Lower lobe of right lung (tissue), 2 donors: ENCODE results near the gene MICAL2. TPM values are rescaled to one million over a fixed set of nuclear protein-coding genes. Genes with fewer than 3 reads are reported as not detected.

Source experiments
- ATAC-seq, 2 donors: fragments of 200-7000 bp; cut with Tn5 transposase; one replicate each; pipeline ENCODE4 v1.9.1; 2020 to 2022; ENCODE audit warnings: mild to moderate bottlenecking in 2 of 2, moderate library complexity in 2 of 2
- DNase-seq: peaks from one replicate; pipeline ENCODE4 v3.0.0-alpha.2; 2020
- H3K27ac ChIP-seq: fragments of 200-600 bp; one replicate; pipeline ENCODE4 v1.8.0; 2022
- H3K27me3 ChIP-seq: fragments of 200-600 bp; one replicate; pipeline ENCODE4 v1.8.0; 2022; ENCODE audit warnings: low read depth
- H3K36me3 ChIP-seq: fragments of 200-600 bp; one replicate; pipeline ENCODE4 v1.8.0; 2022; ENCODE audit warnings: mild to moderate bottlenecking
- H3K4me1 ChIP-seq: fragments of 200-600 bp; one replicate; pipeline ENCODE4 v1.8.0; 2022
- H3K4me3 ChIP-seq: fragments of 200-600 bp; one replicate; pipeline ENCODE4 v1.8.0; 2022; ENCODE audit warnings: mild to moderate bottlenecking
- H3K9me3 ChIP-seq: fragments of 200-600 bp; one replicate; pipeline ENCODE4 v1.8.0; 2022
- intact Hi-C: fragments of 100-400 bp; cut with DNase I; formaldehyde crosslinking; loops from one replicate; pipeline ENCODE4 v1.11.0; 2022
- total RNA-seq: library from RNA; stranded (reverse); fragmentation: NEBNext Ultra II Directional; extraction: Animal tissue kit (Norgen Biotek cat#: 25700); gene quantifications from one replicate; pipeline ENCODE4 v1.2.1, GENCODE V29; 2021
- TF ChIP-seq, protein P1 (sequence below): fragments of 200-600 bp; IDR thresholded peaks from one replicate; pipeline ENCODE4 v1.8.0; 2022; ENCODE audit warnings: antibody characterized with exemption, mild to moderate bottlenecking
- donor health status: DM: no; HTN: yes; CAD: no; lungs with severe emphysema.

The MICAL2 gene
- total RNA-seq, 1 donor from 2014 or later, result 127 TPM

DNA sequence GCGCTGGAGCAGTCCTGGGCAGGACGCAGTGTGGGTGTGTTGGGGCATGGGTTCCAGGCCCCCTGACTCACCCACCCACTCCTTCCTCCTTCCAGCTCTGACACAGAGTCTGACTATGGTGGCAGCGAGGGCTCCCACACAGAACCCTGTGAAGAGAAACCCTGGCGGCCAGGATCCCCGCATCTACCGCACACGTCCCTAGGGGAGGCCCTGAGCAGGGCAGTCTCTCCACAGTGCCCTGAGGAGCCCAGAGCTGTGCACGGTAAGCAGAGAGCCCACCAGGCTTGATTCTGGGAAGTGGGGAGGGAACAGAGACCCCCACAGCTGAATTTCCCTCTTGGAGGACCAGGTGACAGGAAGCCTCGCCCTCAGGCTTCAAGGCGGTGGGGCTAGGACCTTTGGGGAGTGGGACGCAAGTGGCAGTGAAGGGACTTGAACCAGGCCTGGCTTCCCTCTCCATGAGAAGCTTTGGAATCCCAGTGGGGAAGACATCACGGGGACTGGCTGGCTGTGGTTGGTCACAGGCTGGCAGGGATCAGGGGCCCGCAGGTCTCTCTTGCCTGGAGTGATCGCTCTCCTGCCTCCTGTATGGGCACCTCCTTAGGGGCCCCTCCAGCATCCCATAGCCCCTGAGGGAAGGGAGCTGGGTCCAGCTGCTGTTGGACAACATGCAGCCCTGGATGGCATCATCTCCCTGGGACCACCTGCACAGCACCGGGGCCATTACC lies 170.6 kb downstream of the MICAL2 start:
- TF ChIP-seq, protein P1, sequence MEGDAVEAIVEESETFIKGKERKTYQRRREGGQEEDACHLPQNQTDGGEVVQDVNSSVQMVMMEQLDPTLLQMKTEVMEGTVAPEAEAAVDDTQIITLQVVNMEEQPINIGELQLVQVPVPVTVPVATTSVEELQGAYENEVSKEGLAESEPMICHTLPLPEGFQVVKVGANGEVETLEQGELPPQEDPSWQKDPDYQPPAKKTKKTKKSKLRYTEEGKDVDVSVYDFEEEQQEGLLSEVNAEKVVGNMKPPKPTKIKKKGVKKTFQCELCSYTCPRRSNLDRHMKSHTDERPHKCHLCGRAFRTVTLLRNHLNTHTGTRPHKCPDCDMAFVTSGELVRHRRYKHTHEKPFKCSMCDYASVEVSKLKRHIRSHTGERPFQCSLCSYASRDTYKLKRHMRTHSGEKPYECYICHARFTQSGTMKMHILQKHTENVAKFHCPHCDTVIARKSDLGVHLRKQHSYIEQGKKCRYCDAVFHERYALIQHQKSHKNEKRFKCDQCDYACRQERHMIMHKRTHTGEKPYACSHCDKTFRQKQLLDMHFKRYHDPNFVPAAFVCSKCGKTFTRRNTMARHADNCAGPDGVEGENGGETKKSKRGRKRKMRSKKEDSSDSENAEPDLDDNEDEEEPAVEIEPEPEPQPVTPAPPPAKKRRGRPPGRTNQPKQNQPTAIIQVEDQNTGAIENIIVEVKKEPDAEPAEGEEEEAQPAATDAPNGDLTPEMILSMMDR, result no peak
- H3K4me1 ChIP-seq, result peaks cover 17% of the 10 kb centered on the region
- no peaks in the 10 kb centered on the region for H3K36me3 ChIP-seq
- no peaks in the 10 kb centered on the region for H3K27me3 ChIP-seq
- no peak overlapping the region for H3K27ac ChIP-seq
- intact Hi-C loops, result loop anchor here (10.0 kb wide), 1 partner anchor 236 kb away; no protein-coding TSS in a partner anchor
- ATAC-seq, result peak; percentile 16 to 39
- no peak for DNase-seq
- no peak overlapping the region for H3K4me3 ChIP-seq
- H3K9me3 ChIP-seq, result no peaks in the 10 kb centered on the region

DNA sequence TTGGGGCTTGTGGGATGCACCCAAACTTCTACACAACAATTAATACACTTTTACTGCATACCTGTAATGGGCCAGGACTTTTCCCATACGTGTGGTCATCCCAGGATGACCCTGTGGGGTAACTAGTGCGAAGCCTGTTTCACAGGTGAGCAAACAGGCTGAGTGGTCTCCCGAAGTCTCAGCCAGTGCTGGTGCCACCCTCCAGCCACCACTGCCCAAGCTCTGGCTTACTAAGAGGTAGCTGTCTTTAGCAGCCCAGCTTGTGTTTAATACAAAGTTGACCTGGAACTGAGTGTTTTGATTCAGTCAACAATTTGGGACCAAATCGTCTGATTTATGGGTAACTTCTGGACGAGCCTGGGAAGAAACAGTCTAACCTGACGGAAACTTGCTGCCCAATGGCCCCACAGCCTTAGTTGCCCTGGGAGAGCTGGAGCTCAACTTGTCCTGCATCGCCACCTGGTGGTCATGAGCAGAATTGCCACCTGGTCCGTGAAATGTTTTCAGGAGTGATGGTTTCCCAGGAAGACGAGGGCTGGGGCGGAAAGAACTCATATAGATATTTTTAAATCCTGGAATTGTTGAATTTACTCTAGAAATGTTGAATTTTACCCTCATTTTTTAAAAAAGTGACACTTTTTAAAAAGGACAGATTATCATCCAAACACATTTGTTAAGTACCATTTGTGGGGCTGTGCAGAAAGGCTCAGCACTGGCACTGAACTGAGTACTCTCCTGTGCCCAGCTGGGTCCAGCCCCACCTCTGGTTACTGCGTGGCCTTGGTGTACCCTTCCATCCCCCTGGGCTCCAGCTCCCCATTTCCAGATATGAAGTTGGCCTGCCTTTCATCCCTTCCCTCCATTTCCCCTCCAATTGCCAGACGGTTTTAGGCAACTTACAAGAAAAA lies 171.4 kb downstream of the MICAL2 start:
- peaks cover 23% of the 10 kb centered on the region for H3K4me1 ChIP-seq
- ATAC-seq, result peak; percentile 80 to 82
- H3K4me3 ChIP-seq, result no peak overlapping the region
- peak; percentile 85 for DNase-seq
- intact Hi-C loops, result loop anchor here (10.0 kb wide), 1 partner anchor 237 kb away; no protein-coding TSS in a partner anchor
- H3K27ac ChIP-seq, result no peak overlapping the region
- H3K9me3 ChIP-seq, result no peaks in the 10 kb centered on the region
- TF ChIP-seq, protein P1, result peak; percentile 96
- no peaks in the 10 kb centered on the region for H3K36me3 ChIP-seq
- no peaks in the 10 kb centered on the region for H3K27me3 ChIP-seq

DNA sequence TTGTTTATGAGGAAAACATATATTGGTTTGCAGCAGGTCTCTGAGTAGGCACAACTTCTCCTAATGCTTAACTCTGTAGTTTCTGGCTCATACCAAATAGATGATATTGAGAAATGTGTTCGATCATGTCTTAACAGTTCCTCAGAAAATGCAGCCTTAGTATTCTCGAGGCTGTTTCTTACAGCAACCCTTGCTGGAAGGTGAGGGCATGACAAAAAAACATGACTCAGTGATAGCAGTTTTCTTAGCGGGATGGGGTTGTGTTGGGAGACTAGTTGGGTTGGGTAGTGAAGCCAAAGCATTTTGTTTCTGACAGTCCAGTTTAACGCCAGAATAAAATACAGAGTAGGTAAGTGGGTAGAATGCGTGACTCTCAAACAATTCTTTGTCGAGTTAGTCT lies 172.3 kb downstream of the MICAL2 start:
- Histone ChIP-seq H3K4me1 (peaks cover 26% of the 10 kb centered on the region), H3K27me3 (no peaks in the 10 kb centered on the region), H3K27ac (no peak overlapping the region), H3K9me3 (no peaks in the 10 kb centered on the region), H3K36me3 (no peaks in the 10 kb centered on the region), H3K4me3 (no peak overlapping the region)
- intact Hi-C loops, result loop anchor here (10.0 kb wide), 1 partner anchor 238 kb away; no protein-coding TSS in a partner anchor
- ATAC-seq, result no peak
- TF ChIP-seq, protein P1, result no peak
- no peak for DNase-seq

DNA sequence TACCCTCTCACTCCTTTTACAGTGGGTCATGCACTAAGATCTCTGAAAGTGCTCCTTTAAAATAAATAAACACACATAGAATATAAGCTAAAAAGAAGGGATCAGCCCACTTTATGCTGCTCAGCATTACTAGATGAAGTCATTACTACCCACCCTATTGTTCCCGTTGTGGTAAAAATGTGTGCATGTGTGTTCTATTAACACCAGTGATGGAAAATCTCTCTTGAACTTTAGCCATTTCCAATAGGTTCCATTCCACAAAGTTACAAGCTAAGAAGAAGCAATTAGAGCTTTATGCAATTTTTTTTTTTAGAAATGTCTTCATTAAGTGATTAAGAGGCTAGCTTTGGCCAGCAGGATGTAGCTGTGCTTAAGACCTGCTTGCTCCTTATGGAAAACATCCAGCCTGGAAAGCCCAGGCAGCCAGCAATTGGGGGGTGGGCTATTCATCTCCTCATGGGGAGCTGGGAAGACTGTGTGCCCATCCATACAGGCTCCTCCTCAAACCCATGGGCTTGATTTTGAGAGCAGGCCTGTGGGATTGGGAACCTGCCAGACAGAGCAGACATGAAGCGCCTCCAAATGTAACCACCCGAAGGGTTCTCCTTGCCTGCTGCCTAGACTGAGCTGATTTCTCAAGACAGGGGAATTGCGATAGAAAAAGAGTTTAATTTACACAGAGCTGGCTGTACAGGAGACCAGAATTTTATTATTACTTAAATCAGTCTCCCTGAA lies 174.1 kb downstream of the MICAL2 start:
- intact Hi-C loops, result loop anchor here (10.0 kb wide), 1 partner anchor 240 kb away; no protein-coding TSS in a partner anchor
- Histone ChIP-seq H3K36me3 (no peaks in the 10 kb centered on the region), H3K27me3 (no peaks in the 10 kb centered on the region), H3K27ac (no peak overlapping the region), H3K4me1 (peaks cover 35% of the 10 kb centered on the region), H3K9me3 (no peaks in the 10 kb centered on the region), H3K4me3 (no peak overlapping the region)
- TF ChIP-seq, protein P1, result no peak
- ATAC-seq (no peak), DNase-seq (no peak)

DNA sequence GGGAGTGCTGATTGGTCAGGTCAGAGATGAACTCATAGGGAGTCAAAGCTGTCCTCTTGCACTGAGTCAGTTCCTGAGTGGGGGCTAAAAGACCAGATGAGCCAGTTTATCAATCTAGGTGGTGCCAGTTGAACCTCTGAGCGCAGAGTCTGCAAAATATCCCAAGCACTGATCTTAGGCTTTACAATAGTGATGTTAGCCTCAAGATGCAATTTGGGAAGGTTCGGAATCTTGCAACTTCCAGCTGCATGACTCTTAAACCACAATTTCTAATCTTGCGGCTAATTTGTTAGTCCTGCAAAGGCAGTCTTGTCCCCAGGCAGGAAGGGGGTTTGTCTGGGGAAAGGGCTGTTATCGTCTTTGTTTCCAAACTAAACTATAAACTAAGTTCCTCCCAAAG lies 174.7 kb downstream of the MICAL2 start:
- TF ChIP-seq, protein P1, result no peak
- no peaks in the 10 kb centered on the region for H3K36me3 ChIP-seq
- H3K4me3 ChIP-seq, result no peak overlapping the region
- H3K9me3 ChIP-seq, result no peaks in the 10 kb centered on the region
- DNase-seq (no peak), ATAC-seq (no peak)
- H3K4me1 ChIP-seq, result peaks cover 35% of the 10 kb centered on the region
- no peaks in the 10 kb centered on the region for H3K27me3 ChIP-seq
- intact Hi-C loops, result loop anchor here (10.0 kb wide), 1 partner anchor 240 kb away; no protein-coding TSS in a partner anchor
- no peak overlapping the region for H3K27ac ChIP-seq
